Panc1 (cell line): ENCODE data around the gene PAK1. TPM values are rescaled to one million over a fixed set of nuclear protein-coding genes. Genes with fewer than 3 reads are reported as not detected.

Source experiments
- ATAC-seq: fragments of 200-7000 bp; cut with Tn5 transposase; 2 replicates; pipeline ENCODE4 v1.9.1; 2020; ENCODE audit warnings: mild to moderate bottlenecking, moderate library complexity
- BruUV-seq: library from RNA; stranded (reverse); fragments of 400-500 nt; replicated peaks from 2 replicates; lab custom pipeline; 2021; lab: Mats Ljungman, UMichigan
- CTCF ChIA-PET: fragments of 300-600 bp; sonication (Branson Sonifier 250); formaldehyde crosslinking; loops from one replicate; lab custom pipeline; 2022; ENCODE audit warnings: antibody characterized with exemption; lab: Charles Lee
- POLR2A ChIA-PET: fragments of 300-600 bp; sonication (Branson Sonifier 250); formaldehyde crosslinking; loops from one replicate; lab custom pipeline; 2022; ENCODE audit warnings: antibody characterized with exemption; lab: Charles Lee
- DNase-seq: peaks from one replicate; pipeline ENCODE4 v3.0.0-alpha.2; 2010; ENCODE audit warnings: low read depth, low spot score
- H3K27ac ChIP-seq: 2 replicates; pipeline ENCODE4 v1.5.1; 2011; ENCODE audit warnings: mild to moderate bottlenecking, low read length, inconsistent platforms
- H3K27me3 ChIP-seq: fragments of 200-500 bp; sonication (Bioruptor generic); 2 replicates; pipeline ENCODE4 v1.6.0; 2014; ENCODE audit warnings: low read length, inconsistent platforms; ENCODE audit not compliant: control insufficient read depth, insufficient read depth
- H3K36me3 ChIP-seq: fragments of 200-500 bp; sonication (Bioruptor generic); 2 replicates; pipeline ENCODE4 v1.5.1; 2014; ENCODE audit warnings: inconsistent platforms, mild to moderate bottlenecking, low read length, moderate library complexity; ENCODE audit not compliant: control insufficient read depth, insufficient read depth
- H3K4me1 ChIP-seq: 2 replicates; pipeline ENCODE4 v1.5.1; 2011; ENCODE audit warnings: inconsistent platforms, mild to moderate bottlenecking, low read length, moderate library complexity; ENCODE audit not compliant: control insufficient read depth, insufficient read depth
- H3K4me3 ChIP-seq, 2 experiments: 2 replicates each; pipeline ENCODE4 v1.5.1; 2011 to 2012; ENCODE audit warnings: low read depth in 2 of 2, low read length in 2 of 2, mild to moderate bottlenecking in 2 of 2, inconsistent platforms in 1 of 2, moderate library complexity in 1 of 2
- H3K9me3 ChIP-seq: fragments of 200-500 bp; sonication (Bioruptor generic); 2 replicates; pipeline ENCODE4 v1.5.1; 2014; ENCODE audit warnings: low read depth, mild to moderate bottlenecking, inconsistent platforms, low read length, moderate library complexity; ENCODE audit not compliant: control insufficient read depth, insufficient read depth
- CTCF ChIP-seq: fragments of 450-650 bp; IDR thresholded peaks from 2 replicates; pipeline ENCODE4 v1.5.1; 2017; ENCODE audit warnings: mild to moderate bottlenecking
- POLR2AphosphoS5 ChIP-seq: IDR thresholded peaks from 2 replicates; pipeline ENCODE4 v1.6.1; 2012; ENCODE audit warnings: mild to moderate bottlenecking, low read depth, low read length, moderate library complexity
- SIN3A ChIP-seq: IDR thresholded peaks from 2 replicates; pipeline ENCODE4 v1.6.1; 2012; ENCODE audit warnings: low read depth, mild to moderate bottlenecking, low read length, moderate library complexity, borderline replicate concordance; ENCODE audit not compliant: insufficient read depth
- TCF7L2 ChIP-seq: IDR thresholded peaks from 2 replicates; pipeline ENCODE4 v1.6.1; 2011; ENCODE audit warnings: mild to moderate bottlenecking, low read depth, low read length, inconsistent platforms
- in situ Hi-C: cut with HindIII; loops from 2 replicates; pipeline ENCODE4 v1.10.0; 2016; ENCODE audit warnings: low sequenced_read_pairs, low pct_unique_long_range_greater_than_20kb
- intact Hi-C: fragments of 100-400 bp; cut with micrococcal nuclease; formaldehyde crosslinking; loops from one replicate; pipeline ENCODE4 v1.10.0; 2022; ENCODE audit not compliant: unreplicated experiment
- total RNA-seq: library from RNA; stranded (reverse); gene quantifications from one replicate; pipeline ENCODE4 v1.2.1, GENCODE V29; 2021; ENCODE audit not compliant: unreplicated experiment
- TF ChIP-seq, protein P1 (sequence below), 2 experiments: IDR thresholded peaks; 2 replicates each; pipeline ENCODE4 v1.6.1; 2011 to 2012; ENCODE audit warnings: low read depth in 2 of 2, control low read depth in 1 of 2, low read length in 1 of 2, mild to moderate bottlenecking in 1 of 2, moderate library complexity in 1 of 2; ENCODE audit not compliant: insufficient read depth in 1 of 2

The PAK1 gene
- total RNA-seq, 1 experiment from 2014 or later: 38.2 TPM

GRCh38 chr11:77287136-77287535 lies 186.8 kb downstream of the PAK1 start:
- CTCF ChIA-PET: no interaction called here
- no peak for DNase-seq
- no TSS peak for BruUV-seq
- TF ChIP-seq, protein P1, sequence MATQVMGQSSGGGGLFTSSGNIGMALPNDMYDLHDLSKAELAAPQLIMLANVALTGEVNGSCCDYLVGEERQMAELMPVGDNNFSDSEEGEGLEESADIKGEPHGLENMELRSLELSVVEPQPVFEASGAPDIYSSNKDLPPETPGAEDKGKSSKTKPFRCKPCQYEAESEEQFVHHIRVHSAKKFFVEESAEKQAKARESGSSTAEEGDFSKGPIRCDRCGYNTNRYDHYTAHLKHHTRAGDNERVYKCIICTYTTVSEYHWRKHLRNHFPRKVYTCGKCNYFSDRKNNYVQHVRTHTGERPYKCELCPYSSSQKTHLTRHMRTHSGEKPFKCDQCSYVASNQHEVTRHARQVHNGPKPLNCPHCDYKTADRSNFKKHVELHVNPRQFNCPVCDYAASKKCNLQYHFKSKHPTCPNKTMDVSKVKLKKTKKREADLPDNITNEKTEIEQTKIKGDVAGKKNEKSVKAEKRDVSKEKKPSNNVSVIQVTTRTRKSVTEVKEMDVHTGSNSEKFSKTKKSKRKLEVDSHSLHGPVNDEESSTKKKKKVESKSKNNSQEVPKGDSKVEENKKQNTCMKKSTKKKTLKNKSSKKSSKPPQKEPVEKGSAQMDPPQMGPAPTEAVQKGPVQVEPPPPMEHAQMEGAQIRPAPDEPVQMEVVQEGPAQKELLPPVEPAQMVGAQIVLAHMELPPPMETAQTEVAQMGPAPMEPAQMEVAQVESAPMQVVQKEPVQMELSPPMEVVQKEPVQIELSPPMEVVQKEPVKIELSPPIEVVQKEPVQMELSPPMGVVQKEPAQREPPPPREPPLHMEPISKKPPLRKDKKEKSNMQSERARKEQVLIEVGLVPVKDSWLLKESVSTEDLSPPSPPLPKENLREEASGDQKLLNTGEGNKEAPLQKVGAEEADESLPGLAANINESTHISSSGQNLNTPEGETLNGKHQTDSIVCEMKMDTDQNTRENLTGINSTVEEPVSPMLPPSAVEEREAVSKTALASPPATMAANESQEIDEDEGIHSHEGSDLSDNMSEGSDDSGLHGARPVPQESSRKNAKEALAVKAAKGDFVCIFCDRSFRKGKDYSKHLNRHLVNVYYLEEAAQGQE (IDR thresholded peaks at IDR 0.05; ENCODE audit: insufficient read depth in 1 of 2, low read depth in 2 of 2, low read length in 1 of 2): no peak
- no peak for TF ChIP-seq TCF7L2
- no peak for TF ChIP-seq POLR2AphosphoS5
- no peak for TF ChIP-seq SIN3A
- TF ChIP-seq CTCF: no peak
- Histone ChIP-seq H3K4me1 (no peaks in the 10 kb centered on the region), H3K36me3 (no peaks in the 10 kb centered on the region), H3K9me3 (no peaks in the 10 kb centered on the region), H3K27me3 (no peaks in the 10 kb centered on the region), H3K4me3 (no peak overlapping the region), H3K27ac (no peak overlapping the region)
- in situ Hi-C loops: no loop called here
- no peak for ATAC-seq
- POLR2A ChIA-PET: no interaction called here
- intact Hi-C loops: no loop called here

DNA sequence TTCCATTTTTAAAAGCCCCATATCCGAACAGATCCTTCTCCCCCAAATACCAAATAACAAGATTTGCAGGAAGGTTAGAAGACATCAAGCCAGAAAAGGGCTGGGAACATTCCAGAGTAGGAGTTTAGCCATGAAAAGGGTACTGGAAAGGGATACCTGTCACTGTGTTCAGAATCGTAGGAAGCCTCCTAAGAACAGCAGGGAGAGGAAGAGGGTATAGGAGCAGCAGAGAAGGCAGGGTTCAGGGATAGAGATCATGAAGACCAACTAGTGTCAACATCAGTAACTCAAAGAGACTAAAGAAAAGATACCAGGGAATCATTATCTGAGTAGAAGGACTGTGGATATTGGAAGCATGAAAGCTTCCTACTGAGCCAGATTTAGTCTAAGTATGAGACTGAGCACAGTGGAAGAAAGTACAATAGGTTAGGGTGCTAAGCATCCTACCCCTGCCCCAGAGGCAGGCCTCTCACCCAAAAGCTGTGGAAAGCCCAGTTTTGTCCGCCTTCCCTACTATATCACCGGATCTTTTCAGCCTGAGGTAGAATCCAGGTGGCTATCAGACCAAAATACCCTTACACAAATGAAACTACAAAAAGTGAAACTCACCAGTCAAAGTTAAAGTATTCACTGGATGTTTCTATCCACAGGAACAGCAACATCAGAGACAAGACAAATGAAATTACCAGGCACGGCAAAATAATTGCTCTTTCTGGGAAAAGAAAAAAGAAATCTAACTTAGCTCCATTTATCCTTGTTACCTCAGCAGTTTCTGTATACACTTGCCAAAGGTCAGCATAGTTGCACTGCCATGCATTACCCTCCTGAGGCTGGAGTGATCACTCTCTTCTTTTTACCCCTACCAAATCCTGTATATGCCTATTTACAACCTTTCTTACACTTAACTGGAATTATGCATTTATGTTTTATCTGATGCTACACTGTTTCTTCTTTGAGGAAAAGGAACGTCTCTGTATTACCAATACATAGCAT lies 189.1 kb downstream of the PAK1 start:
- no peak for ATAC-seq
- H3K4me1 ChIP-seq: no peaks in the 10 kb centered on the region
- POLR2A ChIA-PET: interaction anchor here (0.5 to 0.6 kb wide), 2 partner anchors 81 to 92 kb away, joined by 6 to 12 read pairs; no protein-coding TSS in a partner anchor
- H3K9me3 ChIP-seq: peaks cover 3% of the 10 kb centered on the region; the same call in 1 of the 2 replicates
- intact Hi-C loops (no loop called here), in situ Hi-C loops (no loop called here)
- TF ChIP-seq CTCF (no peak), POLR2AphosphoS5 (no peak), SIN3A (no peak), TCF7L2 (no peak)
- TF ChIP-seq, protein P1 (IDR thresholded peaks at IDR 0.05; ENCODE audit: insufficient read depth in 1 of 2, low read depth in 2 of 2, low read length in 1 of 2): no peak
- H3K36me3 ChIP-seq: no peaks in the 10 kb centered on the region
- no peak for DNase-seq
- no peaks in the 10 kb centered on the region for H3K27me3 ChIP-seq
- no peak overlapping the region for H3K4me3 ChIP-seq
- H3K27ac ChIP-seq: no peak overlapping the region
- CTCF ChIA-PET: interaction anchor here (0.6 kb wide), 1 partner anchor 22 kb away, joined by 5 read pairs; no protein-coding TSS in a partner anchor
- no TSS peak for BruUV-seq
